GM12878 (cell line): Measurements from ENCODE around the gene TMEM184C. TPM values are rescaled to one million over a fixed set of nuclear protein-coding genes. Genes with fewer than 3 reads are reported as not detected.

Source experiments
- ATAC-seq: fragments of 200-7000 bp; cut with Tn5 transposase; 3 replicates; pipeline ENCODE4 v1.9.1; 2020; ENCODE audit warnings: mild to moderate bottlenecking, moderate library complexity
- BruUV-seq: library from RNA; stranded (reverse); fragments of 400-500 nt; replicated peaks from 2 replicates; lab custom pipeline; 2021; lab: Mats Ljungman, UMichigan
- CTCF ChIA-PET: fragments of 300-600 bp; sonication (Branson Sonifier 250); formaldehyde crosslinking; extraction: SDS; loops from one replicate; lab custom pipeline; 2021; ENCODE audit warnings: inconsistent platforms; lab: Yijun Ruan, JAX
- POLR2A ChIA-PET: fragments of 350-600 bp; formaldehyde crosslinking; extraction: SDS; loops from one replicate; lab custom pipeline; 2021; ENCODE audit warnings: inconsistent platforms; lab: Charles Lee
- RAD21 ChIA-PET: fragments of 300-600 bp; sonication (Branson Sonifier 250); formaldehyde crosslinking; loops from one replicate; lab custom pipeline; 2023; ENCODE audit warnings: antibody characterized with exemption; ENCODE audit not compliant: unreplicated experiment; lab: Charles Lee
- SMC1A ChIA-PET: fragments of 300-600 bp; sonication (Branson Sonifier 250); formaldehyde crosslinking; loops from one replicate; lab custom pipeline; 2023; ENCODE audit not compliant: unreplicated experiment, uncharacterized antibody; lab: Charles Lee
- DNase-seq: peaks from one replicate; pipeline ENCODE4 v3.0.0-alpha.2; 2011; ENCODE audit warnings: low read depth, low spot score
- FAIRE-seq: peaks from 3 replicates; lab custom pipeline; 2011; peaks lifted over from hg19 to GRCh38; lab: Jason Lieb, UNC
- H2AFZ ChIP-seq: 2 replicates; pipeline ENCODE4 v1.6.0; 2011; ENCODE audit warnings: low read depth, low read length, control low read depth; ENCODE audit not compliant: control insufficient read depth
- H3K27ac ChIP-seq: 2 replicates; pipeline ENCODE4 v1.5.1; 2011; ENCODE audit warnings: control low read depth; ENCODE audit not compliant: control insufficient read depth, insufficient read depth
- H3K27me3 ChIP-seq, 2 experiments: replicated peaks in 1 of 2; 2 replicates each; pipeline versions ENCODE4 v1.6.0 to v1.6.1; 2011; ENCODE audit warnings: low read length in 1 of 2; ENCODE audit not compliant: control insufficient read depth in 2 of 2, insufficient read depth in 2 of 2
- H3K36me3 ChIP-seq, 2 experiments: 2 replicates each; pipeline ENCODE4 v1.5.1; 2011; ENCODE audit warnings: low read length in 1 of 2; ENCODE audit not compliant: control insufficient read depth in 2 of 2, insufficient read depth in 2 of 2
- H3K4me1 ChIP-seq: 2 replicates; pipeline ENCODE4 v1.6.1; 2011; ENCODE audit warnings: mild to moderate bottlenecking, low read length, moderate library complexity, mixed read lengths; ENCODE audit not compliant: control insufficient read depth, insufficient read depth
- H3K4me2 ChIP-seq: 2 replicates; pipeline ENCODE4 v1.6.0; 2011; ENCODE audit warnings: control low read depth; ENCODE audit not compliant: control insufficient read depth, insufficient read depth
- H3K4me3 ChIP-seq: fragments of 200-600 bp; sonication (generic); 2 replicates; pipeline ENCODE4 v1.5.1; 2016
- H3K79me2 ChIP-seq: 2 replicates; pipeline ENCODE4 v1.6.0; 2011; ENCODE audit warnings: low read length; ENCODE audit not compliant: control insufficient read depth, insufficient read depth
- H3K9ac ChIP-seq: 2 replicates; pipeline ENCODE4 v1.8.0; 2011; ENCODE audit warnings: low read length, control low read depth, mixed read lengths; ENCODE audit not compliant: control insufficient read depth, insufficient read depth
- H3K9me3 ChIP-seq: replicated peaks from 3 replicates; pipeline ENCODE4 v1.5.1; 2011; ENCODE audit warnings: mild to moderate bottlenecking, low read length; ENCODE audit not compliant: control insufficient read depth, insufficient read depth
- H4K20me1 ChIP-seq: 2 replicates; pipeline ENCODE4 v1.6.0; 2011; ENCODE audit not compliant: control insufficient read depth, insufficient read depth
- CHD1 ChIP-seq: IDR thresholded peaks from 2 replicates; pipeline ENCODE4 v1.6.1; 2012; ENCODE audit warnings: low read depth, low read length, improper control_type of control experiment
- EGR1 ChIP-seq, 2 experiments: IDR thresholded peaks; 1 replicate in 1 of 2; 2 replicates in 1 of 2; pipeline ENCODE4 v1.6.1; 2011 to 2012; ENCODE audit warnings: low read depth in 2 of 2, low read length in 2 of 2, borderline replicate concordance in 1 of 2, mild to moderate bottlenecking in 1 of 2, moderate library complexity in 1 of 2
- HSF1 ChIP-seq: fragments of 150-350 bp; IDR thresholded peaks from 2 replicates; pipeline ENCODE4 v1.6.1; 2014; ENCODE audit warnings: mild to moderate bottlenecking, low read depth, low read length
- NFYB ChIP-seq: IDR thresholded peaks from 2 replicates; pipeline ENCODE4 v1.6.1; 2011; ENCODE audit warnings: low read depth, mild to moderate bottlenecking, low read length, improper control_type of control experiment, moderate library complexity; ENCODE audit not compliant: insufficient read depth
- SPI1 ChIP-seq: IDR thresholded peaks from 2 replicates; pipeline ENCODE4 v1.6.1; 2011; ENCODE audit warnings: low read depth, mild to moderate bottlenecking, low read length, moderate library complexity, borderline replicate concordance; ENCODE audit not compliant: insufficient read depth
- SUPT20H ChIP-seq: IDR thresholded peaks from 2 replicates; pipeline ENCODE4 v1.6.1; 2011; ENCODE audit warnings: low read depth, mild to moderate bottlenecking, low read length, moderate library complexity, borderline replicate concordance; ENCODE audit not compliant: control insufficient read depth
- WGBS: methylation state at CpG from one replicate; pipeline ENCODE4 v1.1.6; 2016; ENCODE audit warnings: low lambda C conversion rate; ENCODE audit not compliant: insufficient replicate concordance, insufficient coverage; ENCODE audit errors: missing lambda C conversion rate; 5-methylcytosine and 5-hydroxymethylcytosine counted together
- in situ Hi-C: fragments of 300-500 bp; cut with MboI; formaldehyde crosslinking; loops from 9 replicates; pipeline ENCODE4 v1.14.3; 2018; ENCODE audit warnings: mixed read lengths
- intact Hi-C: fragments of 100-400 bp; cut with micrococcal nuclease; formaldehyde crosslinking; loops from one replicate; pipeline ENCODE4 v1.14.2; 2022; ENCODE audit not compliant: unreplicated experiment
- polyA plus RNA-seq, 11 experiments: library from polyadenylated mRNA; depleted of rRNA in 4 of 11; unstranded in 6 of 11; stranded (reverse) in 5 of 11; fragments of >200 nt; fragmentation: Nextera tagmentation in 4 of 11; fragmentation: Illumina TruSeq in 1 of 11; extraction: Ambion mirVana in 4 of 11; extraction: Trizol in 1 of 11; gene quantifications; 1 replicate in 1 of 11; 2 replicates in 10 of 11; pipeline versions ENCODE4 v1.2.1 to v1.2.3, GENCODE V29; 2011 to 2016; ENCODE audit warnings: inconsistent platforms in 2 of 11, missing spikeins in 2 of 11, low read depth in 1 of 11
- total RNA-seq, 4 experiments: library from RNA; depleted of rRNA in 3 of 4; stranded (reverse); fragments of >200 nt in 3 of 4; fragmentation: Illumina TruSeq in 1 of 4; extraction: Trizol in 1 of 4; gene quantifications; 2 replicates each; pipeline versions ENCODE4 v1.2.1 to v1.2.3, GENCODE V29; 2013 to 2021

The TMEM184C gene
- total and polyA plus RNA-seq, 10 of the 15 experiments (the other 5 are each of a cell fraction or from before 2014, with no cell fraction given) = 3.4 to 22.6 (median 18.2) TPM

GRCh38 chr4:147628415-147628814 lies 11.2 kb downstream of the TMEM184C start:
- intact Hi-C loops = no loop called here
- ChIA-PET SMC1A (interaction anchor here (0.9 to 3.1 kb wide), 3 partner anchors 11 to 237 kb away, joined by 3 to 19 read pairs (median 4); partner anchors contain the start of gene TMEM184C), RAD21 (interaction anchor here (0.6 kb wide), 1 partner anchor 239 kb away, joined by 3 read pairs; no protein-coding TSS in a partner anchor), POLR2A (interaction anchor here (3.1 kb wide), 1 partner anchor 11 kb away, joined by 13 read pairs; the partner anchor contains the start of gene TMEM184C)
- H3K4me1 ChIP-seq = no peaks in the 10 kb centered on the region
- H3K9ac ChIP-seq = no peak overlapping the region
- no peak overlapping the region for H3K4me2 ChIP-seq
- no TSS peak for BruUV-seq
- FAIRE-seq = no peak
- TF ChIP-seq EGR1 (IDR thresholded peaks at IDR 0.05; ENCODE audit: borderline replicate concordance in 1 of 2, low read depth in 2 of 2, low read length in 2 of 2) = no peak
- TF ChIP-seq SPI1 = no peak
- no peak for TF ChIP-seq CHD1
- TF ChIP-seq HSF1 = no peak
- TF ChIP-seq SUPT20H = no peak
- no peak for TF ChIP-seq NFYB
- TF ChIP-seq, all 136 proteins: peak for 0
- H3K79me2 ChIP-seq = no peaks in the 10 kb centered on the region
- H3K36me3 ChIP-seq = peaks cover 1 to 21% of the 10 kb centered on the region in 2 experiments; a peak in 2 of 4 replicates
- in situ Hi-C loops = no loop called here
- CTCF ChIA-PET = interaction anchor here (2.5 to 2.6 kb wide), 2 partner anchors 10 to 239 kb away, joined by 10 to 11 read pairs; no protein-coding TSS in a partner anchor
- no peaks in the 10 kb centered on the region for H4K20me1 ChIP-seq
- no peaks in the 10 kb centered on the region for H3K9me3 ChIP-seq
- H3K27ac ChIP-seq = no peak overlapping the region
- DNase-seq (no peak), ATAC-seq (no peak)
- H3K4me3 ChIP-seq = no peak overlapping the region
- 87% methylated on average over 3 of the region's 3 CpGs for WGBS
- H3K27me3 ChIP-seq = no peaks in the 10 kb centered on the region
- H2AFZ ChIP-seq = no peak overlapping the region
